Nephron (organoid): ENCODE results near the gene PPAN.
A peak's percentile ranks its signal among the peaks of the same experiment; 100 is the strongest.

Experiments
- H3K27ac Mint-ChIP-seq, 3 experiments: 2 replicates each; pipeline ENCODE4 v1.8.0; 2020; ENCODE audit warnings: mixed read lengths in 3 of 3, mild to moderate bottlenecking in 2 of 3, moderate library complexity in 1 of 3
- H3K27me3 Mint-ChIP-seq: 2 replicates; pipeline ENCODE4 v1.8.0; 2021; ENCODE audit warnings: low read depth, mild to moderate bottlenecking, moderate library complexity, mixed read lengths
- H3K36me3 Mint-ChIP-seq: 2 replicates; pipeline ENCODE4 v1.8.0; 2020; ENCODE audit warnings: low read depth, mixed read lengths
- H3K4me1 Mint-ChIP-seq: 2 replicates; pipeline ENCODE4 v1.8.0; 2020; ENCODE audit warnings: mixed read lengths
- H3K4me3 Mint-ChIP-seq, 3 experiments: 2 replicates each; pipeline ENCODE4 v1.8.0; 2020; ENCODE audit warnings: mild to moderate bottlenecking in 3 of 3, mixed read lengths in 3 of 3, moderate library complexity in 2 of 3
- H3K9me3 Mint-ChIP-seq: 2 replicates; pipeline ENCODE4 v1.8.0; 2020; ENCODE audit warnings: mixed read lengths
- TF ChIP-seq, protein P1 (sequence below), 3 experiments: fragments of 200-600 bp; sonication (generic); IDR thresholded peaks; one replicate each; pipeline ENCODE4 v1.5.0; 2021; ENCODE audit warnings: antibody characterized with exemption in 3 of 3; ENCODE audit not compliant: unreplicated experiment in 3 of 3

The PPAN gene

GRCh38 chr19:10110076-10110971, 4.2 kb downstream of the PPAN start:
- H3K4me3 Mint-ChIP-seq = no peak overlapping the region
- peaks cover 7% of the 10 kb centered on the region for H3K4me1 Mint-ChIP-seq
- peaks cover 25% of the 10 kb centered on the region for H3K36me3 Mint-ChIP-seq
- H3K27ac Mint-ChIP-seq = no peak overlapping the region
- TF ChIP-seq, protein P1, sequence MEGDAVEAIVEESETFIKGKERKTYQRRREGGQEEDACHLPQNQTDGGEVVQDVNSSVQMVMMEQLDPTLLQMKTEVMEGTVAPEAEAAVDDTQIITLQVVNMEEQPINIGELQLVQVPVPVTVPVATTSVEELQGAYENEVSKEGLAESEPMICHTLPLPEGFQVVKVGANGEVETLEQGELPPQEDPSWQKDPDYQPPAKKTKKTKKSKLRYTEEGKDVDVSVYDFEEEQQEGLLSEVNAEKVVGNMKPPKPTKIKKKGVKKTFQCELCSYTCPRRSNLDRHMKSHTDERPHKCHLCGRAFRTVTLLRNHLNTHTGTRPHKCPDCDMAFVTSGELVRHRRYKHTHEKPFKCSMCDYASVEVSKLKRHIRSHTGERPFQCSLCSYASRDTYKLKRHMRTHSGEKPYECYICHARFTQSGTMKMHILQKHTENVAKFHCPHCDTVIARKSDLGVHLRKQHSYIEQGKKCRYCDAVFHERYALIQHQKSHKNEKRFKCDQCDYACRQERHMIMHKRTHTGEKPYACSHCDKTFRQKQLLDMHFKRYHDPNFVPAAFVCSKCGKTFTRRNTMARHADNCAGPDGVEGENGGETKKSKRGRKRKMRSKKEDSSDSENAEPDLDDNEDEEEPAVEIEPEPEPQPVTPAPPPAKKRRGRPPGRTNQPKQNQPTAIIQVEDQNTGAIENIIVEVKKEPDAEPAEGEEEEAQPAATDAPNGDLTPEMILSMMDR (IDR thresholded peaks at IDR 0.05; ENCODE audit: unreplicated experiment in 3 of 3) = no peak
- H3K9me3 Mint-ChIP-seq = no peaks in the 10 kb centered on the region
- H3K27me3 Mint-ChIP-seq = no peaks in the 10 kb centered on the region

GRCh38 chr19:10110972-10111317, 4.8 kb downstream of the PPAN start:
- TF ChIP-seq, protein P1 (IDR thresholded peaks at IDR 0.05; ENCODE audit: unreplicated experiment in 3 of 3) = no peak
- no peak overlapping the region for H3K27ac Mint-ChIP-seq

DNA sequence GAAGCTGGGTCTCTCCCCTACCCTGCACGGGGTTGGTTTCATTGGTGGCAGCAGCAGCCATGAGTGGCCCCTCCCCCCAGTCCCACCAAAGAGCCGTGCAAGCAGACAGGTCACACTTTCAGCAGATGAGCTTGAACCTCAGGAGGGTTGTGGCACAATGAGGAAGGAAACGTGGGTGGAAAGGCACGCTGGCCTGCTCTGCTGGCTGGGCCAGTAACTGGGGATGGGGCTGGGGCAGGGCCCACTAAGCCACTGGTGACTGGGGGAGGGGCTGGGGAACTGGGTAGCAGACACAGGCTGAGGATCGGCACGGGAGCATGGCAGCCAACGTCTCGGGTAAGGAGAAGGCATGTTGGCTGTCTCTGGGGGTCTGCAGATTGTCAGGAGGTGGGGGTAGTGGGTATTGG, 5.2 kb downstream of the PPAN start, which contains the start of gene P2RY11:
Gene P2RY11, plus strand, starts transcription at position 289 of the 407 bp plus-strand sequence. Its CDS starts 29 bp downstream, at position 318.
- peaks cover 7% of the 10 kb centered on the region for H3K4me1 Mint-ChIP-seq
- TF ChIP-seq, protein P1 (IDR thresholded peaks at IDR 0.05; ENCODE audit: unreplicated experiment in 3 of 3) = no peak
- peaks cover 29% of the 10 kb centered on the region for H3K36me3 Mint-ChIP-seq
- H3K4me3 Mint-ChIP-seq = peak within 1 kb of the TSS in 2 of 3 experiments; percentile 11 to 36
- H3K27me3 Mint-ChIP-seq = no peaks in the 10 kb centered on the region
- no peaks in the 10 kb centered on the region for H3K9me3 Mint-ChIP-seq
- H3K27ac Mint-ChIP-seq = no peak within 1 kb of the TSS

More at GRCh38 chr19:10110972-10111317, 4.8 kb downstream of the PPAN start:
- Mint-ChIP-seq H3K4me1 (peaks cover 7% of the 10 kb centered on the region), H3K27me3 (no peaks in the 10 kb centered on the region), H3K4me3 (no peak overlapping the region), H3K9me3 (no peaks in the 10 kb centered on the region), H3K36me3 (peaks cover 25% of the 10 kb centered on the region)

DNA sequence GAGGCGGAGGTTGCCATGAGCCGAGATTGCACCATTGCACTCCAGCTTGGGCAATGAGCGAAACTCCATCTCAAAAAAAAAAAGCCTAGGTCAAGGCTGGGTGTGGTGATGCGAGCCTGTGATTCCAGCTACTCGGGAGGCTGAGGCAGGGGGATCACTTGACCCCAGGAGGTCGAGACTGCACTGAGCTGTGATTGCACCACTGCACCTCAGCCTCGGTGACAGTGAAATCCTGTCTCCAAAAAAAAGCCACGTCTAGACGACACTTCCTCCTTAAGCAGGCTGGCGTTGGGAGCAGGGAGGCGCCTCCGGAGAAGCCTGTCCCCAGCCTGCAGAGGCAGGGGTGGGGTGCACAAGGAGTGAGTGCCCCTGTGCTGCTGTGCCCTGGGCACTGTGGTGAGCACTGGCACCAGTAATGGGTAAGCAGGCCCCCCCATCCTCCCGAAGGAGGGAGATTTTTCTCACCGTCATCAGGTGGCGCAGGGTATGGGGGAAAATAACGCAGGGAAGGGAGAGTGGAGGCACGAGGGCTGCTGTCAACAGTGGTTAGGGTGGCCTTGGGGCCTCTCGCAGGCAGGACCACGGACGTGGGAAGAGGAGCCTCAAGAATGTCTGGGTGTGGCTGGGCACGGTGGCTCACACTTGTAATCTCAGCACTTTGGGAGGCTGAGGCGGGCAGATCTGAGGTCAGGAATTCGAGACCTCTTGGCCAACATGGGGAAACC, 6.0 kb downstream of the PPAN start:
- Mint-ChIP-seq H3K4me3 (peak overlapping the region in 1 of 3 experiments; percentile 11), H3K27ac (no peak overlapping the region), H3K4me1 (peaks cover 2% of the 10 kb centered on the region), H3K27me3 (no peaks in the 10 kb centered on the region), H3K9me3 (no peaks in the 10 kb centered on the region), H3K36me3 (peaks cover 26% of the 10 kb centered on the region)
- TF ChIP-seq, protein P1 (IDR thresholded peaks at IDR 0.05; ENCODE audit: unreplicated experiment in 3 of 3) = no peak

- no peaks in the 10 kb centered on the region for H3K4me1 Mint-ChIP-seq
- peak overlapping the region in 1 of 3 experiments; percentile 17 for H3K4me3 Mint-ChIP-seq
- peak overlapping the region in 1 of 3 experiments; percentile 27 for H3K27ac Mint-ChIP-seq
- H3K36me3 Mint-ChIP-seq = peaks cover 27% of the 10 kb centered on the region
- no peaks in the 10 kb centered on the region for H3K27me3 Mint-ChIP-seq
- no peaks in the 10 kb centered on the region for H3K9me3 Mint-ChIP-seq
- TF ChIP-seq, protein P1 (IDR thresholded peaks at IDR 0.05; ENCODE audit: unreplicated experiment in 3 of 3) = peak; percentile 40 to 56 (median 50)
Measured at GRCh38 chr19:10112895-10113591, 6.9 kb downstream of the PPAN start.
